Erythroblast (primary cell): Measurements from ENCODE around the gene SMURF2.
A peak's percentile ranks its signal among the peaks of the same experiment; 100 is the strongest.

Source experiments
- DNase-seq, 2 experiments: peaks; one replicate each; lab custom pipeline; 2025; lab: John Stamatoyannopoulos, UW
- GATA1 ChIP-seq: IDR thresholded peaks from 2 replicates; pipeline ENCODE4 v1.6.1; 2011; ENCODE audit warnings: low read depth, mild to moderate bottlenecking, control low read depth, low read length, moderate library complexity
- POLR2A ChIP-seq: IDR thresholded peaks from 2 replicates; pipeline ENCODE4 v1.6.1; 2011; ENCODE audit warnings: mild to moderate bottlenecking, low read length

Gene SMURF2

DNA sequence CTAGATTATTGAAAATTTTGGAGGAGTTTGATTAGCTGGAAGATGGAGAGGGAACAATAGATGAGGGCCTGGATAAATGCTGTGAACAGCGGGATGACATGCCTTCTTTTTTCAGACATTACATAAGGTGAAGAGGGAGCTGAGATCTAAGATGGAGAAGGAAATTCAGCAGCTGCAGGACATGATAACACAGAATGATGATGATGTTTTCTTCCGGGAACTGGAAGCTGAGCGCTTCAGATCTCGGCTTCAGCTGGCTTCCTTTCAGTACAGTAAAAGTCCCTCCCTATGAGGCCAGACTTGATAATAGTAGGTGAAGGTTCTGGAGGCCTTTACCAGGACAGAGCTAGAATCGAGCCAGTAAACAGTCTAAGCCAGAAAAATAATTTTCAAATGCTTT is 124.6 kb downstream of the SMURF2 start:
- TF ChIP-seq POLR2A (peak; percentile 13), GATA1 (no peak)
- peak; percentile 86 to 87 for DNase-seq

DNA sequence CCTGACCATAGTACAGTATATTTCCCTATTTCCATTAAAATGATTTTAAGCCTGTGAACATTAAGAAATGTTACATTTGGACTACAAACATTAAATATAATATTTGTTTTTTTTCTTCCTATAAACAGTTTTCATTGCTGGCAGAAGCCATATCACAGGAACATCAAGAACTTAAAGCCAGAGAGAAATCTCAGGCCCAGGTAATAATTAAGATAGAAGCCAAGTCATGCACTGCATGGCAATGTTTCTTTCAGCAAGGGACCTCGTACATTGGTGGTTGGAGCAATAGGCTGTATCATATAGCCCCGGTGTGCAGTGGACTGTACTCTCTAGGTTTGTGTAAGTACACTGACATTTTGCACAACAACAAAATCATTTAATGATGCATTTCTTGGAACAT is 125.2 kb downstream of the SMURF2 start:
- TF ChIP-seq GATA1 = no peak
- no peak for TF ChIP-seq POLR2A
- no peak for DNase-seq

DNA sequence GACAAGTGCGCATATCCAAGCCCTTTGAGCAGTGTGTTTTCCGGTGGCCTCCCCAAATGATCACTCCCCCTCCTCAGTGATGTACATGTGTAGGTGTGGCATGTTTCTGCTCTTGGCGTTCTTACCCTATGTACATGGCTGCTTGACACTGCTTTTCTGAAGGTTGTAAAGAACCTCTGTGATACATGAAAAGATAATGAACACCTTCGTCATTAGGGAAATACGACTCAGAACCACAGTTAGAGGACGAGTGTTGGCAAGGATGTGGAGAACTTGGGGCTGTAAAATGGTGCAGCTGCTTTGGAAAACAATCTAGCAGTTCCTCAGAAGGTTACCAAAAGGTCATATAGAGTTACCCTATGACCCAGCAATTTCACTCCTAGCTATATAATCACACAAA is 126.8 kb downstream of the SMURF2 start:
- no peak for DNase-seq
- TF ChIP-seq GATA1 = no peak
- no peak for TF ChIP-seq POLR2A

DNA sequence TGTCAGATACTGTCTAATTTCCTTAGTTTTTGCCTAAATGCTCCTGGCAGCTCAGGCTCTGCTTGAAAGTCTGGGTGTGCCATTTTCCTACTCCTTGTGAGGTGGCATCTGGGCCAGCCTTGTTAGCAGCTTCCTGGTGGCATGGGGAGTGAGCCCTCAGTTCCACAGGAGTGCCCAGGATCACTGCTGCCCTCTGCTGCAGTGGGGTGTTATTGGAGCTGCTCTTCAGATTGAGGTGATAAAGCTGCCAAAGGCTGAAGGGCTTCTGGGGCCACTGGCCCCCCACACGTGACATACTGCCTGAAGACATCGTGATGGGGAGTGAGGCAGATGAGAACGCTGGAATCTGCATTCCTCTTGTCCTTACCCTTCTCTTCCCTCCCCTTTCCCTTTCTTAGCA is 127.9 kb downstream of the SMURF2 start:
- DNase-seq = peak; percentile 37 to 55

DNA sequence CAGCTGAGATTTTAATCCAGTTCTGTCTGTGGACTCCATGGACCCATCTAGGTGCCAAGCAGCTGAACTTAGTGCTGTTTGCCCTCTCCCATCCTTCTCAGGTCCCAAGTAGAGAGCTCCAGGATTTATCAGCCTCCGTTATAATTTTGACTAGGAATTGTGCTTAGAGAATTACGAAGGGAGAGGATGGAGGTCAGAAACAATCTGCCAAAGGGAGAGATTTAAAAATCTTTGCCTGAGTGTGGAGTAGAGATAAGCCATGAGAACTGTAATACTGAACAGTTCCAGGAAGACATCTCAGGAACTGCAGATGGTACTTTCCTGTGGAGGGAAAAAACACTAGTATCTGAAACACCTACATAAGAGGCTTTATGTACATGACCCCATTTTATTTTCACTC is 128.3 kb downstream of the SMURF2 start:
- DNase-seq = peak; percentile 70 to 71
- TF ChIP-seq POLR2A = no peak
- no peak for TF ChIP-seq GATA1

More for the DNA sequence above, 127.9 kb downstream of the SMURF2 start:
- TF ChIP-seq POLR2A (no peak), GATA1 (no peak)

DNA sequence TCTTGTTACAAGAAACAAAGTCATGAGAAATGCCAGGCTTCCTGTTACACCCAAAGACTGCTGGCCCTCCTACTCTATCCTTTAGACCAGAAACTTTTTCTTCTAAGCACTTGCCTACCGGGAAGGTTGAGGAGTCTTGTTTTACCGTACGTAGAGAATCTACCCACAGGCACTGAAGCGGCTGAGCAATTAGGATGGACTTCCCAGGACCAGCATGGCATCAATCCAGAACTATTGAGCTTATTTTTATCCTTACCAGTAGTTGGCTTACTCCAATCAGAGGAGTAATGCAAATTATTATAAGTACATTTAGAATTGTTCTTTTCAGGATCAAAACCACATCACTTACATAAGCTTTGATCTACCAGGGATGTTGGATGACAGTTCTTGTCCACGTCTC is 129.7 kb downstream of the SMURF2 start:
- TF ChIP-seq POLR2A (no peak), GATA1 (no peak)

DNA sequence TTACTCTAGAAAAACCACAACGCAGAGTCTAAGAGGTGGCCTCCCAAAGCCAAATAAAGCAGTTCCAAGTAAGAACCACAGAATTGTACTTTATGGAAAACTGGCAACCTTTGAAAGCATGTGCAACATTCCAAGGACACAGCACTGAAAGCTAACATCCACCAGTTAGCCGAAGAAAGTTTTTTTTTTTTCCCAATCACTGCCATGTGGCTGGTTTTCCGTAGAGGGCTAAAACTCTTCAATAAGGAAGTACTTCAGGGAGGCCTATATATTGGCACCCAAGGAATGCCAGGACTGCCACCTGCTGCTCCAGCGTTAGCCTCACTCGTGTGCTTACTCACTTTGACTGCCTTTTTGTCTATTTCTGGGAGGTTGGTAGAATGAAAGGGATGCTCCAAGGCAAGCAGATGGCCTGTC is 130.1 kb downstream of the SMURF2 start:
- no peak for DNase-seq
- no peak for TF ChIP-seq GATA1

More for the DNA sequence above, 129.7 kb downstream of the SMURF2 start:
- DNase-seq = no peak

DNA sequence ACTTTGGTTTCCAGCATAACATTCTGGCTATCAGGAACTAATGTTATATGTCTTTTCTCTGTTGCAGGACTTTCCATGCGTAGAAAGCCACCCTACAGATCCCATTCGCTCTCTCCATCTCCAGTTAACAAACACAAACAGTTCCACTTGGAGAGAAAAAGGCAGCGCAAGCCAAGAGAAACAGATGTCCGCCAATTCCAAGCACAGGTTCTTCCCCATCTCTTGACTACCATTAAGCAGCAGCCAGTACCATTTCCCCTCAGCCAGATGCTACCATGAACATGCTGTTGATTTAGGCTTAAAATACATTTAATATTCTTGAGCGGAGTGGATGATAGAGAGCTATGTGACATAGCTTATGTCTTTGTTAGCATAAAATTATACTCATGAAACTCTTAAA is 132.9 kb downstream of the SMURF2 start:
- DNase-seq = no peak
- TF ChIP-seq POLR2A = no peak
- TF ChIP-seq GATA1 = no peak

DNA sequence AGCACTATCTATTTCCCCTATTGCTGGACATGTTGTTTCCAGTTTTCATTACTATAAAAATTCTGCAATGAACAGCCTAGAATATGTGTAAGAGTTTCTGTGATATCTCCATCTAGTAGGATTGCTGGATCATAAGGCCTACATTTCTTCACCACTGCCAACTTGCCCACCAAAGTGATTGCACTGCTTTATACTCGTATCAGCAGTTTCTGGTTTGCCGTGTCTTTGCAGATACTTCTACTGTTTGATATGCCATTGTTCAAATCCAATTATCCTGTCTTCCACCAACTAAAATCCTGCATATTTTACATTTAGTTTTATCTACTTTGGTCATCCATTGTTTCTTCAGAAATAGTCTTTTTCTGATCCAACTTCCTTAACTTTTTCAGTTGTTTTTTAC is 134.2 kb downstream of the SMURF2 start:
- DNase-seq = no peak
- TF ChIP-seq POLR2A (no peak), GATA1 (no peak)

DNA sequence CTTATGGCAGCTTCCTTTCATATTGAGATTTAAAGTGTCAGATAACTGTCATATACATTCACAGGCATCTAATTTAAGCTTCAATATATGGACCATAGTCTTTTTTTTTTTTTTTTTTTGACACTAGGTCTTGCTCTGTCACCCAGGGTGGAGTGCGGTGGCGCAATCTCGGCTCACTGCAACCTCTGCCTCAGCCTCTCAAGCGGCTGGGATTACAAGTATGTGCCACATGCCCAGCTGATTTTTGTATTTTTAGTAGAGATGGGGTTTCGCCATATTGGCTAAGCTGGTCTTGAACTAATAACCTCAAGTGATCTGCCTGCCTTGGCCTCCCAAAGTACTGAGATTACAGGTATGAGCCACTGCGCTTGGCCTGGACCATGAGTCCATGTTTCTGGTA is 141.7 kb downstream of the SMURF2 start:
- no peak for DNase-seq
- TF ChIP-seq POLR2A = no peak
- no peak for TF ChIP-seq GATA1

DNA sequence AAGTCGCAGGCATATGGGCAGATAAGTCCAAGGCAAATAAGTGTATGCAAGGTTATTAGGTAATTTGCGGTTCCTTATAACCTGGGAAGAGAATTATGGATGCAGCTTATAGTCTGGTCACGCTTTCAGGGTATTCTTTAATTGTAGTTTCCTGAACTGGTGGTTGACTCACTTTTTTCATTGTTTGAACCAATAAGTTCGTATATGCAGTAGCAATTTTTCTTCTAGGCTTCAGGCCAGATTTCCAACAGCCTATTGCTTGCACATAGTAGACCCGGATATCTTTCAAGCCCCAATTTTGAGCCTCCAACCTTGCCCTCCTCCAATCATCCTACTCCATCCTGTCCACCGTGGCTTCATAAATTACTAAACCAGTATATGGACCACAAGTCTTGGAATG is 142.5 kb downstream of the SMURF2 start:
- TF ChIP-seq GATA1 (no peak), POLR2A (no peak)
- no peak for DNase-seq

DNA sequence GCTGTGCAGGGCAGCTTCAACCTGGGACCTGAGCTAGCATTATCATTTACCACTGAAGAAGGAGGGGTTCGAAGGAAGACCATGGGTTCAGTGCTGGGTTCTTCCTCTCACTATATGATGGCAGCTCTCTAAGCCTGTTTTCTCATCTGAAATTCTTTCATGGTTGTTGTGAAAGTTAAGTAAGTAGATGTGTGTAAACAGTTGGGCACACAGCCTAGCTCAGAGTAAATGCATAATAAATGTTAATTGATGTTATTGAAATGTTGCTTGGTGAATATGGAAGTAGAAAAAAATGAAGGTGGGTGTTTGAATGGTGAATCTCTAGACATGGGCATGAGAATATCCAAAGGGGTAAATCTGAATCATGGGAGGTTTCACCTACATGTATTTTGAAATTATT is 146.3 kb downstream of the SMURF2 start:
- no peak for DNase-seq
- TF ChIP-seq POLR2A (no peak), GATA1 (no peak)

DNA sequence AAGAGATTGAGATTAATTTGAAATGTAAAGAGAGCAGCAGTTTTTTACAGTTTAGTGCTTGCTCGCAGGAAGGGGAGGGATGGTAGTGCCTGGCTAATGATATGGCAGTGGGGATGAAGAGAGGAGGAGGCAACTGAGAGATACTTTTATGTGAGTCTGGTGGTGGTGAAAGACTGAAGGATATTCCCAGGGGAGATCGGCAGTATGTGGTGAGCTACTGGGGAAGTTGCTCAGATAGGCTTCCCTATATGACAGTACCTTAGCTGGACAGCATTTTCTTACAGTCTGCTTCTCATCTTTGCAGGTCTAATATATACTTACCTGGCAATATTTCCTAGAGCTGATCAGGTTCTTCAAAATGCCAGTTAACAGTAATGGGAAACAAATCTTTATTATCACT is 146.7 kb downstream of the SMURF2 start:
- DNase-seq = no peak
- TF ChIP-seq GATA1 (no peak), POLR2A (no peak)

DNA sequence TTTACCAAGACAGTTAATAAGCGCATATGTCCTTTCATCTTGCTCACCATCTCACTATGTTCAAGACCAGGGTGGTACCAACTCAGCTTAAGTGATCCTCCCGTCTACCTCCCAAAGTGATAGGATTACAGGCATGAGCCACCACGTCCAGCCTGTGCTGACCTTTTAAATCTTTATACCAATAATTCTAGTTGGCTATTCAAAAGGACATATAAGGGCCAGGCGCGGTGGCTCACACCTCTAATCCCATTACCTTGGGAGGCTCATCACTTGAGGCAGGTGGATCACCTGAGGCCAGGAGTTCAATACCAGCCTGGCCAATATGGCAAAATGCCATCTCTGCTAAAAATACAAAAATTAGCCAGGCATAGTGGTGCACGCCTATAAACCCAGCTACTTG is 152.9 kb downstream of the SMURF2 start:
- TF ChIP-seq POLR2A (no peak), GATA1 (no peak)
- no peak for DNase-seq

DNA sequence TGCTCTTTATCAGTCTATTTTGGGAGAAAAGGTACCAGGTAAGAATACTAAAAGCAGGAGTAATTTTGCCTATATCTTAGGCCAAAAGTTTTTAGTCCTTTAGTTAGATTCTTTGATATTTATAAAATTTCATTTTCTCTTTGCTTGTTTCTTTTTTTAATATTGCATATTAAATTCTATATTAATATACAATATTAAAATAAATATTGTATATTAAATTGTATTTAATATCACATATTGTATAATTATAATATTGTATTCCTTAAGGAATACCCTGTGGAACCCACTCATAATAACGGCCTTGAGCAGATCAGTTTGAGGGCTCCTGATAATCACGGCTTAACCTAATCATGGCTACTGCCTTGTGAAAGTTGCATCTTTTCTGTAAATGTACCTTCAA is 153.4 kb downstream of the SMURF2 start:
- no peak for DNase-seq
- no peak for TF ChIP-seq POLR2A
- TF ChIP-seq GATA1 = no peak

DNA sequence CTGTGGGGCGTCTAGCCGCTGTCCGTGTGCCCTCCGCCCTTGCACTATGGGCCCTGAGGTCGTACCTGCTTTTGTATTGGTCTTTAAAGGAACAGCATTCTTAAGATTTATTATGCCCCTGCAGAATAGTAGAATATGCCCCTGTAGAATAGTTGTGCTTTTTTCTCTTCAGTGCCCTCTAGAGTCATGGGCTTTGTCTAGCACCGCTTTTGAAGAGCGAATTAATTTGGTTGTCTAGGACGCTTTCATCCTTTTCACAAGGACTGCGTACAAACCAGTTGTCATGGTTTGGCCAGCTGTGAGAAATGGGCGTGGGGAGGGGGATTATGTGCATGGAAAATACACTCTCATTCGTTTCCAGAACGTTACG is 154.7 kb downstream of the SMURF2 start:
- TF ChIP-seq POLR2A (no peak), GATA1 (no peak)
- peak; percentile 78 to 82 for DNase-seq
